ENCODE results near the gene PUM1.

The PUM1 gene

GRCh38 chr1:30988045-30988444, 77.5 kb downstream of the PUM1 start:
- DNase-seq (ENCODE audit: low spot score) = no peak
- H3K27ac ChIP-seq (replicated peaks; ENCODE audit: low read length) = no peak overlapping the region
- H4K91ac ChIP-seq (ENCODE audit: low read depth, low read length, poor library complexity) = no peak overlapping the region
- H2BK12ac ChIP-seq (ENCODE audit: low read length) = no peak overlapping the region
- H3K23ac ChIP-seq (ENCODE audit: low read depth, low read length, poor library complexity) = no peak overlapping the region
- H3K18ac ChIP-seq (ENCODE audit: low read length) = no peak overlapping the region
- H2BK15ac ChIP-seq (ENCODE audit: low read length) = no peak overlapping the region
- H3K4me3 ChIP-seq (ENCODE audit: low read length in 2 of 2) = no peak overlapping the region
- H3K9me3 ChIP-seq (replicated peaks in 1 of 2; ENCODE audit: control insufficient read depth in 2 of 2, insufficient read depth in 1 of 2, low read depth in 1 of 2, low read length in 2 of 2) = no peaks in the 10 kb centered on the region
- H3K4me2 ChIP-seq (ENCODE audit: insufficient read depth, low read length, poor library complexity, severe bottlenecking) = no peak overlapping the region
- H2AFZ ChIP-seq (ENCODE audit: low read length) = no peak overlapping the region
- peaks cover 2% of the 10 kb centered on the region for H3K79me1 ChIP-seq (ENCODE audit: low read depth, low read length)
- no peak overlapping the region for H2BK5ac ChIP-seq (ENCODE audit: low read length)
- no peak overlapping the region for H3K9ac ChIP-seq (ENCODE audit: low read depth, low read length, poor library complexity)
- H3K4ac ChIP-seq (ENCODE audit: low read length) = no peak overlapping the region
- no peak overlapping the region for H2AK5ac ChIP-seq (ENCODE audit: low read depth, low read length)
- H2BK120ac ChIP-seq (ENCODE audit: low read depth, low read length) = no peak overlapping the region
- no peak overlapping the region for H4K8ac ChIP-seq (ENCODE audit: low read depth, low read length)
- no peak overlapping the region for H3K14ac ChIP-seq (ENCODE audit: low read length)
- H3K4me1 ChIP-seq (ENCODE audit: control insufficient read depth in 2 of 2, insufficient read depth in 1 of 2, low read depth in 1 of 2, low read length in 2 of 2) = peaks cover 0 to 3% of the 10 kb centered on the region in 2 donors
- H3K36me3 ChIP-seq (replicated peaks in 1 of 2; ENCODE audit: control insufficient read depth in 2 of 2, insufficient read depth in 2 of 2, low read length in 2 of 2) = peaks cover 11 to 87% of the 10 kb centered on the region in 2 donors
- no peaks in the 10 kb centered on the region for H3K27me3 ChIP-seq (ENCODE audit: control insufficient read depth in 3 of 3, insufficient read depth in 3 of 3, low read depth in 1 of 3, low read length in 3 of 3)
- WGBS, 2 donors (ENCODE audit: extremely low coverage in 2 of 2, insufficient read length in 2 of 2, insufficient replicate concordance in 1 of 2) = no CpG with 5 or more reads among the region's 1 CpG

- H2BK12ac ChIP-seq (ENCODE audit: low read length) = no peak overlapping the region
- H2BK5ac ChIP-seq (ENCODE audit: low read length) = no peak overlapping the region
- no peak overlapping the region for H2BK15ac ChIP-seq (ENCODE audit: low read length)
- no peak overlapping the region for H4K91ac ChIP-seq (ENCODE audit: low read depth, low read length, poor library complexity)
- H3K4ac ChIP-seq (ENCODE audit: low read length) = no peak overlapping the region
- H3K4me3 ChIP-seq (ENCODE audit: low read length in 2 of 2) = no peak overlapping the region
- H3K14ac ChIP-seq (ENCODE audit: low read length) = no peak overlapping the region
- H3K4me1 ChIP-seq (ENCODE audit: control insufficient read depth in 2 of 2, insufficient read depth in 1 of 2, low read depth in 1 of 2, low read length in 2 of 2) = peaks cover 0 to 3% of the 10 kb centered on the region in 2 donors
- H2AFZ ChIP-seq (ENCODE audit: low read length) = no peak overlapping the region
- H2AK5ac ChIP-seq (ENCODE audit: low read depth, low read length) = no peak overlapping the region
- H2BK120ac ChIP-seq (ENCODE audit: low read depth, low read length) = no peak overlapping the region
- H3K9ac ChIP-seq (ENCODE audit: low read depth, low read length, poor library complexity) = no peak overlapping the region
- H3K27me3 ChIP-seq (ENCODE audit: control insufficient read depth in 3 of 3, insufficient read depth in 3 of 3, low read depth in 1 of 3, low read length in 3 of 3) = no peaks in the 10 kb centered on the region
- H3K36me3 ChIP-seq (replicated peaks in 1 of 2; ENCODE audit: control insufficient read depth in 2 of 2, insufficient read depth in 2 of 2, low read length in 2 of 2) = peaks cover 9 to 87% of the 10 kb centered on the region in 2 donors
- no peak overlapping the region for H3K4me2 ChIP-seq (ENCODE audit: insufficient read depth, low read length, poor library complexity, severe bottlenecking)
- WGBS, 2 donors (ENCODE audit: extremely low coverage in 2 of 2, insufficient read length in 2 of 2, insufficient replicate concordance in 1 of 2) = no CpG with 5 or more reads among the region's 3 CpGs
- peaks cover 2% of the 10 kb centered on the region for H3K79me1 ChIP-seq (ENCODE audit: low read depth, low read length)
- no peak overlapping the region for H3K23ac ChIP-seq (ENCODE audit: low read depth, low read length, poor library complexity)
- DNase-seq (ENCODE audit: low spot score) = no peak
- H3K27ac ChIP-seq (replicated peaks; ENCODE audit: low read length) = no peak overlapping the region
- H3K18ac ChIP-seq (ENCODE audit: low read length) = no peak overlapping the region
- no peaks in the 10 kb centered on the region for H3K9me3 ChIP-seq (replicated peaks in 1 of 2; ENCODE audit: control insufficient read depth in 2 of 2, insufficient read depth in 1 of 2, low read depth in 1 of 2, low read length in 2 of 2)
- H4K8ac ChIP-seq (ENCODE audit: low read depth, low read length) = no peak overlapping the region
Observed at GRCh38 chr1:30986755-30987154, 78.8 kb downstream of the PUM1 start.

GRCh38 chr1:30984991-30985503, 80.5 kb downstream of the PUM1 start:
- H3K79me1 ChIP-seq (ENCODE audit: low read depth, low read length) = peaks cover 2% of the 10 kb centered on the region
- H2BK120ac ChIP-seq (ENCODE audit: low read depth, low read length) = no peak overlapping the region
- H3K9ac ChIP-seq (ENCODE audit: low read depth, low read length, poor library complexity) = no peak overlapping the region
- H3K23ac ChIP-seq (ENCODE audit: low read depth, low read length, poor library complexity) = no peak overlapping the region
- H2BK15ac ChIP-seq (ENCODE audit: low read length) = no peak overlapping the region
- no peak overlapping the region for H4K8ac ChIP-seq (ENCODE audit: low read depth, low read length)
- H3K18ac ChIP-seq (ENCODE audit: low read length) = no peak overlapping the region
- peaks cover 0 to 3% of the 10 kb centered on the region in 2 donors for H3K4me1 ChIP-seq (ENCODE audit: control insufficient read depth in 2 of 2, insufficient read depth in 1 of 2, low read depth in 1 of 2, low read length in 2 of 2)
- no peak overlapping the region for H2AK5ac ChIP-seq (ENCODE audit: low read depth, low read length)
- no peak overlapping the region for H4K91ac ChIP-seq (ENCODE audit: low read depth, low read length, poor library complexity)
- H3K14ac ChIP-seq (ENCODE audit: low read length) = no peak overlapping the region
- no peak overlapping the region for H2BK12ac ChIP-seq (ENCODE audit: low read length)
- no peak overlapping the region for H2BK5ac ChIP-seq (ENCODE audit: low read length)
- H3K4ac ChIP-seq (ENCODE audit: low read length) = no peak overlapping the region
- no CpG with 5 or more reads among the region's 4 CpGs for WGBS, 2 donors (ENCODE audit: extremely low coverage in 2 of 2, insufficient read length in 2 of 2, insufficient replicate concordance in 1 of 2)
- no peak overlapping the region for H2AFZ ChIP-seq (ENCODE audit: low read length)
- DNase-seq (ENCODE audit: low spot score) = no peak
- no peaks in the 10 kb centered on the region for H3K9me3 ChIP-seq (replicated peaks in 1 of 2; ENCODE audit: control insufficient read depth in 2 of 2, insufficient read depth in 1 of 2, low read depth in 1 of 2, low read length in 2 of 2)
- H3K36me3 ChIP-seq (replicated peaks in 1 of 2; ENCODE audit: control insufficient read depth in 2 of 2, insufficient read depth in 2 of 2, low read length in 2 of 2) = peaks cover 7 to 87% of the 10 kb centered on the region in 2 donors
- H3K4me3 ChIP-seq (ENCODE audit: low read length in 2 of 2) = no peak overlapping the region
- no peak overlapping the region for H3K4me2 ChIP-seq (ENCODE audit: insufficient read depth, low read length, poor library complexity, severe bottlenecking)
- no peaks in the 10 kb centered on the region for H3K27me3 ChIP-seq (ENCODE audit: control insufficient read depth in 3 of 3, insufficient read depth in 3 of 3, low read depth in 1 of 3, low read length in 3 of 3)
- H3K27ac ChIP-seq (replicated peaks; ENCODE audit: low read length) = no peak overlapping the region

- no peak overlapping the region for H3K27ac ChIP-seq (replicated peaks; ENCODE audit: low read length)
Observed at GRCh38 chr1:30984165-30984889, 81.2 kb downstream of the PUM1 start.

More at GRCh38 chr1:30984165-30984889, 81.2 kb downstream of the PUM1 start:
- H3K79me1 ChIP-seq (ENCODE audit: low read depth, low read length) = peaks cover 2% of the 10 kb centered on the region
- H2BK15ac ChIP-seq (ENCODE audit: low read length) = no peak overlapping the region
- WGBS, 2 donors (ENCODE audit: extremely low coverage in 2 of 2, insufficient read length in 2 of 2, insufficient replicate concordance in 1 of 2) = no CpG with 5 or more reads among the region's 4 CpGs
- no peak overlapping the region for H3K4me3 ChIP-seq (ENCODE audit: low read length in 2 of 2)
- no peak overlapping the region for H4K91ac ChIP-seq (ENCODE audit: low read depth, low read length, poor library complexity)
- no peaks in the 10 kb centered on the region for H3K9me3 ChIP-seq (replicated peaks in 1 of 2; ENCODE audit: control insufficient read depth in 2 of 2, insufficient read depth in 1 of 2, low read depth in 1 of 2, low read length in 2 of 2)
- no peak overlapping the region for H2BK5ac ChIP-seq (ENCODE audit: low read length)
- no peak overlapping the region for H3K9ac ChIP-seq (ENCODE audit: low read depth, low read length, poor library complexity)
- H3K4ac ChIP-seq (ENCODE audit: low read length) = no peak overlapping the region
- H4K8ac ChIP-seq (ENCODE audit: low read depth, low read length) = no peak overlapping the region
- no peak overlapping the region for H2AK5ac ChIP-seq (ENCODE audit: low read depth, low read length)
- no peak overlapping the region for H2BK120ac ChIP-seq (ENCODE audit: low read depth, low read length)
- H3K36me3 ChIP-seq (replicated peaks in 1 of 2; ENCODE audit: control insufficient read depth in 2 of 2, insufficient read depth in 2 of 2, low read length in 2 of 2) = peaks cover 12 to 87% of the 10 kb centered on the region in 2 donors
- no peaks in the 10 kb centered on the region for H3K27me3 ChIP-seq (ENCODE audit: control insufficient read depth in 3 of 3, insufficient read depth in 3 of 3, low read depth in 1 of 3, low read length in 3 of 3)
- no peak overlapping the region for H3K18ac ChIP-seq (ENCODE audit: low read length)
- peaks cover 0 to 3% of the 10 kb centered on the region in 2 donors for H3K4me1 ChIP-seq (ENCODE audit: control insufficient read depth in 2 of 2, insufficient read depth in 1 of 2, low read depth in 1 of 2, low read length in 2 of 2)
- DNase-seq (ENCODE audit: low spot score) = no peak
- H2BK12ac ChIP-seq (ENCODE audit: low read length) = no peak overlapping the region
- no peak overlapping the region for H3K23ac ChIP-seq (ENCODE audit: low read depth, low read length, poor library complexity)
- H2AFZ ChIP-seq (ENCODE audit: low read length) = no peak overlapping the region
- H3K4me2 ChIP-seq (ENCODE audit: insufficient read depth, low read length, poor library complexity, severe bottlenecking) = no peak overlapping the region
- no peak overlapping the region for H3K14ac ChIP-seq (ENCODE audit: low read length)
